MCF 10A (cell line): ENCODE data around the gene GHRL. TPM values are rescaled to one million over a fixed set of nuclear protein-coding genes. Genes with fewer than 3 reads are reported as not detected.

Source experiments
- BruUV-seq: library from RNA; stranded (reverse); fragments of 400-500 nt; replicated peaks from 2 replicates; lab custom pipeline; 2021; lab: Mats Ljungman, UMichigan
- CTCF ChIA-PET: fragments of 300-600 bp; sonication (Branson Sonifier 250); formaldehyde crosslinking; extraction: SDS; loops from one replicate; lab custom pipeline; 2021; ENCODE audit warnings: antibody characterized with exemption, inconsistent platforms; lab: Yijun Ruan, JAX
- POLR2A ChIA-PET: fragments of 300-600, 350-650 bp; sonication (Branson Sonifier 250); formaldehyde crosslinking; extraction: SDS; loops from one replicate; lab custom pipeline; 2020; ENCODE audit warnings: antibody characterized with exemption, inconsistent platforms; lab: Yijun Ruan, JAX
- DNase-seq: peaks from one replicate; pipeline ENCODE4 v3.0.0-alpha.2; 2018; ENCODE audit not compliant: unreplicated experiment
- H3K27ac Mint-ChIP-seq: one replicate; pipeline ENCODE4 v1.8.0; 2022; ENCODE audit warnings: mild to moderate bottlenecking, low read depth, mixed read lengths; ENCODE audit not compliant: unreplicated experiment
- H3K27me3 Mint-ChIP-seq: one replicate; pipeline ENCODE4 v1.8.0; 2022; ENCODE audit warnings: mixed read lengths; ENCODE audit not compliant: insufficient read depth, unreplicated experiment
- H3K36me3 Mint-ChIP-seq: one replicate; pipeline ENCODE4 v1.8.0; 2022; ENCODE audit warnings: mild to moderate bottlenecking, moderate library complexity, mixed read lengths; ENCODE audit not compliant: insufficient read depth, unreplicated experiment
- H3K4me1 Mint-ChIP-seq: one replicate; pipeline ENCODE4 v1.8.0; 2022; ENCODE audit warnings: mixed read lengths; ENCODE audit not compliant: insufficient read depth, unreplicated experiment
- H3K4me3 Mint-ChIP-seq: one replicate; pipeline ENCODE4 v1.8.0; 2022; ENCODE audit warnings: mild to moderate bottlenecking, moderate library complexity, mixed read lengths; ENCODE audit not compliant: unreplicated experiment
- H3K9me3 Mint-ChIP-seq: one replicate; pipeline ENCODE4 v1.8.0; 2022; ENCODE audit warnings: mixed read lengths; ENCODE audit not compliant: unreplicated experiment
- CTCF ChIP-seq: fragments of 200-600 bp; IDR thresholded peaks from one replicate; pipeline ENCODE4 v1.8.0; 2022; ENCODE audit warnings: antibody characterized with exemption, mild to moderate bottlenecking; ENCODE audit not compliant: unreplicated experiment
- intact Hi-C: fragments of 100-400 bp; cut with micrococcal nuclease; formaldehyde crosslinking; loops from 2 replicates; pipeline ENCODE4 v1.14.1; 2022
- microRNA-seq: library from miRNA; unstranded; fragments of <30 nt; microRNA quantifications from one replicate; pipeline ENCODE4 v1.2.0, GENCODE V29; 2022
- total RNA-seq: library from RNA; stranded (reverse); gene quantifications from 2 replicates; pipeline ENCODE4 v1.2.3, GENCODE V29; 2022

The GHRL gene
- total RNA-seq, 1 experiment from 2014 or later, result not detected

- intact Hi-C loops, result no loop called here
- Mint-ChIP-seq H3K9me3 (no peaks in the 10 kb centered on the region), H3K4me3 (no peak overlapping the region), H3K4me1 (no peaks in the 10 kb centered on the region), H3K27me3 (no peaks in the 10 kb centered on the region), H3K27ac (no peak overlapping the region), H3K36me3 (peaks cover 22% of the 10 kb centered on the region)
- BruUV-seq, result no TSS peak
- DNase-seq, result no peak
- POLR2A ChIA-PET, result interaction anchor here (0.6 to 1.5 kb wide), 2 partner anchors 12 to 20 kb away, joined by 3 to 4 read pairs; no protein-coding TSS in a partner anchor
- TF ChIP-seq CTCF, result no peak
- CTCF ChIA-PET, result interaction anchor here (0.7 to 1.2 kb wide), 2 partner anchors 63 to 289 kb away, joined by 3 read pairs; no protein-coding TSS in a partner anchor
These were observed 50.3 kb downstream of the GHRL start for GRCh38 chr3:10242182-10243065.

- POLR2A ChIA-PET, result no interaction called here
- Mint-ChIP-seq H3K4me1 (no peaks in the 10 kb centered on the region), H3K4me3 (no peak overlapping the region), H3K36me3 (peaks cover 35% of the 10 kb centered on the region), H3K27ac (no peak overlapping the region), H3K27me3 (no peaks in the 10 kb centered on the region), H3K9me3 (no peaks in the 10 kb centered on the region)
- TF ChIP-seq CTCF, result no peak
- BruUV-seq, result no TSS peak
- CTCF ChIA-PET, result no interaction called here
- DNase-seq, result no peak
- intact Hi-C loops, result no loop called here
These were observed 51.9 kb downstream of the GHRL start for GRCh38 chr3:10240799-10241198.

- no peaks in the 10 kb centered on the region for H3K27me3 Mint-ChIP-seq
- no TSS peak for BruUV-seq
- POLR2A ChIA-PET, result interaction anchor here (1.2 kb wide), 1 partner anchor 9 kb away, joined by 3 read pairs; the partner anchor contains the start of gene TATDN2
- CTCF ChIA-PET, result no interaction called here
- peaks cover 44% of the 10 kb centered on the region for H3K36me3 Mint-ChIP-seq
- H3K4me3 Mint-ChIP-seq, result no peak overlapping the region
- DNase-seq, result no peak
- H3K27ac Mint-ChIP-seq, result peak overlapping the region; percentile 24
- H3K9me3 Mint-ChIP-seq, result no peaks in the 10 kb centered on the region
- intact Hi-C loops, result no loop called here
- H3K4me1 Mint-ChIP-seq, result no peaks in the 10 kb centered on the region
- TF ChIP-seq CTCF, result no peak
These were observed 54.2 kb downstream of the GHRL start for GRCh38 chr3:10238345-10239183.

Small RNAs within 50 kb of the gene (microRNA-seq; reads per million reads assigned to microRNA genes)
- not detected for gene MIR378B

Other genes starting within 250 kb of the GHRL start
- gene FANCD2OS, start 184.7 kb downstream of the GHRL start, total RNA-seq, result not detected in 2 replicates
- gene BRK1, start 177.3 kb downstream of the GHRL start, total RNA-seq, result 78.5 and 82.5 TPM in 2 replicates
- gene VHL, start 151.2 kb downstream of the GHRL start, total RNA-seq, result 50.9 and 54.6 TPM in 2 replicates
- 6.0 and 7.0 TPM in 2 replicates for gene IRAK2, start 128.0 kb downstream of the GHRL start, total RNA-seq
- gene TATDN2, start 44.5 kb downstream of the GHRL start, total RNA-seq, result 21.0 and 25.9 TPM in 2 replicates
- 141 and 156 TPM in 2 replicates for gene SEC13, start 28.2 kb upstream of the GHRL start, total RNA-seq
- not detected in 2 replicates for gene ATP2B2, start 212.6 kb upstream of the GHRL start, total RNA-seq